ENCODE results near the gene AUTS2.

The AUTS2 gene

DNA sequence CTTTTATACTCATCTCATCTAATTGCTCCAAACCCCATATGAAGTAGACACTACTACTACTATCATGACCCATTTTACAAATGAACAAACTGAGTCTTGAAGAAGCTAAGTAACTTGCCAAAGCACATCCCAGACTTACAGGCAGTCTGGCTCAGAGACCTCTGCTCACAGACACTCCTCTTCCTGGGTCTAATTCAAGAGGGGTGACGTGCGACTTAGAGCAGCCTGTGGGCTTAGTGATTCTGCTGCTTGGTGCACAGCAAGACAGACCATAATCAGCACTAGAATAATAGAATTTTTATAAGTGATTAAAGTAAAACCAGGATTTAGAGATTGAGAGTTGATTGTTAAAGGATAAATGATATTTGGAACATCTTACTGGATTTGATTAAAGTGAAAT is 750.8 kb downstream of the AUTS2 start:
- H3K36me3 ChIP-seq (ENCODE audit: insufficient read depth, low read length): no peaks in the 10 kb centered on the region
- peaks cover 5% of the 10 kb centered on the region; the same call in 1 of the 2 replicates for H3K4me1 ChIP-seq (ENCODE audit: insufficient read depth, low read length)
- H3K4me3 ChIP-seq (ENCODE audit: low read length): no peak overlapping the region
- no peak overlapping the region for H3K9ac ChIP-seq (ENCODE audit: low read depth, low read length)
- H3K27me3 ChIP-seq (ENCODE audit: insufficient read depth, low read length): peaks cover 2% of the 10 kb centered on the region; the same call in 1 of the 2 replicates
- H3K27ac ChIP-seq (ENCODE audit: low read depth, low read length): no peak overlapping the region
- no peaks in the 10 kb centered on the region for H3K9me3 ChIP-seq (ENCODE audit: insufficient read depth, low read depth, low read length)
- 96% methylated on average over 2 of the region's 2 CpGs for WGBS

DNA sequence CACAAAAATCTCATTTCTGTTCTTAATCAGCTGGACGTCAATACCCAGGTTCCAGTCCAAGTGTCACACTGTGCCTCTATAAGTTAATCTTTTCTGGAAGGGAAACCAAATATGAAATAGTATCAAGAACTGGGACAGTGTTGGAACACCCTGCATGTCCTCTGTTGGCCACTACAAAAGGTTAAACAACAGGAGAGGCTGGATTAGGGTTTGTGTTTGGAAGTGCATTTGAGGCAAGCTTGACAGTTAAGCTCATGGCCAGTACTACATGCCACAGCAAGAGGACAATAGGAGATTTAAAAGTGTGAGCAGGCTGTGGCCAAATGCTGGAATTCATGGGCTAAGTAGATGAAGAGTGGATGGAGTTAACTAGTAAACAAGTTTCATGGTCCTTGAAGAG is 751.5 kb downstream of the AUTS2 start:
- H3K36me3 ChIP-seq (ENCODE audit: insufficient read depth, low read length): no peaks in the 10 kb centered on the region
- WGBS: 79% methylated on average over 1 of the region's 1 CpG
- peaks cover 2% of the 10 kb centered on the region; the same call in 1 of the 2 replicates for H3K27me3 ChIP-seq (ENCODE audit: insufficient read depth, low read length)
- no peaks in the 10 kb centered on the region for H3K9me3 ChIP-seq (ENCODE audit: insufficient read depth, low read depth, low read length)
- no peak overlapping the region for H3K4me3 ChIP-seq (ENCODE audit: low read length)
- H3K27ac ChIP-seq (ENCODE audit: low read depth, low read length): no peak overlapping the region
- no peak overlapping the region for H3K9ac ChIP-seq (ENCODE audit: low read depth, low read length)
- peaks cover 5% of the 10 kb centered on the region; the same call in 1 of the 2 replicates for H3K4me1 ChIP-seq (ENCODE audit: insufficient read depth, low read length)

DNA sequence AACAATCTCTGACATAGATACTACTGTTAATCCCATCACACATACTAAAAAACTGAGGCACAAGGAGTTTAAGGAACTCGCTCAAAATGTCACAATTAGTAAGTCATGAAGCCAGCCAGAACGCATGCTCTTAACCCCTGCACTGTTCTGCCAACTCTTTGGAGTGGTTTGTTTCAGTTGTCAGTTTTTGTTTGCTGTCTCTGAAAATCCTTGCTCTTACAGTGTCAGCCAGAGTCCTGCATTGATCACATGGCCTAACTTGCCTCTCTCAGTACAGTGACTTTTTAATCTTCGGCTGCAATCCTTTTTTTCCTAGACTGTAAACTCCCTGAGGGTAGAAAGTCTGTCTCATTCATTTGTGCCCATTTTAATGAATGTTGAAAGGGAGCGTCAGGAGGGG is 753.8 kb downstream of the AUTS2 start:
- Histone ChIP-seq H3K4me1 (ENCODE audit: insufficient read depth, low read length) (peaks cover 18% of the 10 kb centered on the region), H3K27ac (ENCODE audit: low read depth, low read length) (no peak overlapping the region), H3K9ac (ENCODE audit: low read depth, low read length) (no peak overlapping the region), H3K36me3 (ENCODE audit: insufficient read depth, low read length) (no peaks in the 10 kb centered on the region), H3K9me3 (ENCODE audit: insufficient read depth, low read depth, low read length) (no peaks in the 10 kb centered on the region), H3K4me3 (ENCODE audit: low read length) (no peak overlapping the region), H3K27me3 (ENCODE audit: insufficient read depth, low read length) (no peaks in the 10 kb centered on the region)
- 92% methylated on average over 4 of the region's 4 CpGs for WGBS

DNA sequence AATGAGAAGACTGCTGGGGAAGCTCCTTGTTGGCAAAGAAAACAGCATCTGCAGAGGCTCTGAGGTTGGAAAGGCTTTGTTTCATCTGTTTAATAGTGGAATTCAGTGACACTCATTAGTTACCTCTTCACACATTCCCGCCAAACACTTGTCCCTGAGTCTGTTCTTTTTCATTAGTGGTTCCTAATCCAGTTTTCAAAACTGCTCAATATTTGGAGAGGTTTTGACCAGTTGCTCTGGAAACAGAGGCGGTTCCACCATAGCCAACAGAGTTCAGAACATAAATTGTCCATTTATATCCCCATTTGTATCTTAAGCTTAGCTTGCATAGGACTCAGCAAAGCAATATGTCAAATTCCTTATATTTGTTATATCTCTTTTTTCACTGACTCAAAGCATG is 754.6 kb downstream of the AUTS2 start:
- 93% methylated on average over 2 of the region's 2 CpGs for WGBS
- Histone ChIP-seq H3K9ac (ENCODE audit: low read depth, low read length) (no peak overlapping the region), H3K9me3 (ENCODE audit: insufficient read depth, low read depth, low read length) (no peaks in the 10 kb centered on the region), H3K4me3 (ENCODE audit: low read length) (no peak overlapping the region), H3K27ac (ENCODE audit: low read depth, low read length) (no peak overlapping the region), H3K36me3 (ENCODE audit: insufficient read depth, low read length) (no peaks in the 10 kb centered on the region), H3K27me3 (ENCODE audit: insufficient read depth, low read length) (no peaks in the 10 kb centered on the region), H3K4me1 (ENCODE audit: insufficient read depth, low read length) (peaks cover 18% of the 10 kb centered on the region)

DNA sequence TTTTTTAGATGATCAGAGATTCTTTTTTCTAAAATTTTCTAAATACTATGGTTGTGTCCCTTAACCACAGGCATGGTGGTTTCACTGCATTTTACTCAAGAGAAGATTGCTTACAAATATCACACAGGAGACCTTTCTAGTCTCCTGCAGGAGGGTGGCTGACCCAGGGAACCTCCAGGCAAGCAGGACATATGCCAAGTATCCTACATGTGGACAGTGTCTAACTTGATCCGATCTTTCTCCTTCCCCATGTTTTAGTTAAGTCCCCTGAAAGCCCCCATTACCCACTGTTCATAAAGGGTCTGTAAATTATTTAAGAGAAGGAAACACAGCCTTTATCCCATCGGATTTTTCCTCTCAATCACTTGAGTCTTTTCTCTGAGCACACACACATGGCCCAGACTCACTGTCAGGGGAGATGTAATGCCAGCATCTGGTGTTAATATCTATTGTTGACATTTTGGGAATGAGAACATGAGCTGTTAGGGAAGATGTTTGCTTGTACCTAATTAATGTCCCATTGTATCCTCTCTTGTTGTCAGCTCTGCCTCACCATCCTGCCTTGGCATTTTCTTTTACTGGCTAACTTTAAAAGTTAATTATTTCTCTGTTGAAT is 755.2 kb downstream of the AUTS2 start:
- Histone ChIP-seq H3K4me3 (ENCODE audit: low read length) (no peak overlapping the region), H3K27me3 (ENCODE audit: insufficient read depth, low read length) (no peaks in the 10 kb centered on the region), H3K9ac (ENCODE audit: low read depth, low read length) (no peak overlapping the region), H3K36me3 (ENCODE audit: insufficient read depth, low read length) (no peaks in the 10 kb centered on the region), H3K9me3 (ENCODE audit: insufficient read depth, low read depth, low read length) (no peaks in the 10 kb centered on the region), H3K27ac (ENCODE audit: low read depth, low read length) (no peak overlapping the region), H3K4me1 (ENCODE audit: insufficient read depth, low read length) (peaks cover 18% of the 10 kb centered on the region)
- 100% methylated on average over 1 of the region's 2 CpGs for WGBS

DNA sequence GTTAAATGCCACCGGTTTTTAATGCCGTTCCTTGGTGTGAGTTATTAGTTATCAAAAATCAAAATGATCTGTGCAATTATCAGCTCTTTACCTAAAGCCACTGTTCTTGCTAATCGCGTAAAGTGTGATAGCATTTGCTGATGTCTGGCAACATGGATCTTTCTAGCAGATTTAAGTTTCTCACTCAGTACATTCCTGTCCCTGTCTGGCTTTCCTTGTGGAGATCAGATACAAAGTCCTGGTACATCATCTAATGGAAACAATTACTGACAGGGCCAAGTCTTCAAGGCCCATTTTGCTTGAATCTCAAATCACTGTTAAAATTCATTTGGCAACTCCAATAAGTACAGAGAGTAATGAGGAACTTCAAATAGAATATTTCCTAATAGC is 755.7 kb downstream of the AUTS2 start:
- no peak overlapping the region for H3K27ac ChIP-seq (ENCODE audit: low read depth, low read length)
- H3K9ac ChIP-seq (ENCODE audit: low read depth, low read length): no peak overlapping the region
- H3K4me3 ChIP-seq (ENCODE audit: low read length): no peak overlapping the region
- H3K9me3 ChIP-seq (ENCODE audit: insufficient read depth, low read depth, low read length): no peaks in the 10 kb centered on the region
- peaks cover 18% of the 10 kb centered on the region for H3K4me1 ChIP-seq (ENCODE audit: insufficient read depth, low read length)
- no peaks in the 10 kb centered on the region for H3K36me3 ChIP-seq (ENCODE audit: insufficient read depth, low read length)
- 100% methylated on average over 4 of the region's 4 CpGs for WGBS
- no peaks in the 10 kb centered on the region for H3K27me3 ChIP-seq (ENCODE audit: insufficient read depth, low read length)

DNA sequence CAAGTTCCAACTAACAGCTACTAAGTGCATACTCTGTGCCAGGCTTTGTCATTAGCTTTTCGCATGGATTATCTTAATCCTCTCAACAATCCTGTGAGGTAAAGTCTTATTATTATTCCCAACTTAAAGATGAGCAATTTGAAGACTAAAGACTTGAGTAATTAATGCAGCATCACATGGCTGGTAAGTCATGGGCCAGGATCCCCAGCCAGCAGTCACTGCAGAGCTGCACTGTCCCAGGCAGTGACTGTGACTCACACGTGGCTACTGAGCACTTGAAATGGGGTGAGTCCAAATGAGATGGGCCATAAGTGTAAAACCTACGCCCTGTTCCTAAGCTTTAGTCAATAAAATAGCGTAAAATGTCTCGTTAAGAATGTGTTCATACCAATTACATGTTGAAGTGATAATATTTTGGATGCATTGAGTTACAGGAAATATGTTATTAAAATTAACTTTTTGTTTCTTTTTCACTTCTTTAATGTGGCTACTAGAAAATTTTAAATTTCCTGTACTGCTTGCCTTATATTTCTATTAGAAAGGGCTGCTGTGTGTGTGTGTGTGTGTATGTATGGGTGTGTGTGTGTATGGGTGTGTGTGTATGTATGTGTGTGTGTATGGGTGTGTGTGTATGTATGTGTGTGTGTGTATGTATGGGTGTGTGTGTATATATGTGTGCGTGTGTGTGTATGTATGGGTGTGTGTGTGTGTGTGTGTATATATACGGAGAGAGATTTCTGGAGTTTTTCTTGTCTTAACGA is 756.3 kb downstream of the AUTS2 start:
- H3K9me3 ChIP-seq (ENCODE audit: insufficient read depth, low read depth, low read length): no peaks in the 10 kb centered on the region
- 91% methylated on average over 7 of the region's 8 CpGs for WGBS
- no peak overlapping the region for H3K4me3 ChIP-seq (ENCODE audit: low read length)
- H3K27me3 ChIP-seq (ENCODE audit: insufficient read depth, low read length): no peaks in the 10 kb centered on the region
- H3K36me3 ChIP-seq (ENCODE audit: insufficient read depth, low read length): no peaks in the 10 kb centered on the region
- H3K9ac ChIP-seq (ENCODE audit: low read depth, low read length): no peak overlapping the region
- peaks cover 18% of the 10 kb centered on the region for H3K4me1 ChIP-seq (ENCODE audit: insufficient read depth, low read length)
- H3K27ac ChIP-seq (ENCODE audit: low read depth, low read length): no peak overlapping the region

DNA sequence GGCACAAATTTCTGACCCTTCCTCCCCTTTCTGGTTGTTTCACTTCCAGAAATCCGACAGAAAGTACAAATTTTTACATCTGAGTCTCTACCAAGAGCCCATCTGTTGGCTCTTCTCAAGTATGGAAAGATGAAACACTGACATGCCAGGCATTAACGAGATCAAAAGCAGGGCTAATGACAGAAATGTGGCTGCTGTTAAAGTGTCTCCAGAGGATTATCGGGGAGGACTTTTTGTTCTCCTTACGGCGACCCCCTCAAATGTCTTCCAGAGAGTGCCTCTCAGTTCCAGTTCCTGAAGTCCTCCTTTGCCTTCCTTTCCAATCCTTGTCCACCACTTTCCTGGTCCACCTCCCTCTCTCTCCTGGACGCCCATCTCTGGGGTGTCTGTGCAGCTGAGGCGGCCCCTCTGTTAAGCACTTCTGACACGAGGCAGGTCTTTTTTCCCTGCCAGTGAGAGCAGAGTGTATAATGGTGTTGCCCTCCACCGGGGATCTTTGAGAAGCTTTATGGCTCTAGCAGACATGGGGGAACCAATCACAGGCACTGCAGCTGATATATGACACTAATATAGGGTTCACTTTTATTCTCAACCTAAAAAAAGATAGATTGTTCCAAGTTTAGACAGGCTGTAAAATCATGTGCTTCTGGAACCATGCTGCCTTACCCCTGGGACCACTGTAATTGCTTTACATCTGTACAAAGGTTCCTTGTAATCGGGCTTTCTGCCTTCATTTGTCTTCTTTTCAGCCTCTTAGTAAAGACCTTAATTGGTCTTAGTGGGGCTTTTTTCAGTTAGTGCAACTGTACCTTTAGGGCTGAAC is 757.1 kb downstream of the AUTS2 start:
- no peaks in the 10 kb centered on the region for H3K9me3 ChIP-seq (ENCODE audit: insufficient read depth, low read depth, low read length)
- H3K27ac ChIP-seq (ENCODE audit: low read depth, low read length): no peak overlapping the region
- no peaks in the 10 kb centered on the region for H3K36me3 ChIP-seq (ENCODE audit: insufficient read depth, low read length)
- H3K4me1 ChIP-seq (ENCODE audit: insufficient read depth, low read length): peaks cover 18% of the 10 kb centered on the region
- no peaks in the 10 kb centered on the region for H3K27me3 ChIP-seq (ENCODE audit: insufficient read depth, low read length)
- WGBS: 91% methylated on average over 10 of the region's 10 CpGs
- H3K4me3 ChIP-seq (ENCODE audit: low read length): no peak overlapping the region
- no peak overlapping the region for H3K9ac ChIP-seq (ENCODE audit: low read depth, low read length)

DNA sequence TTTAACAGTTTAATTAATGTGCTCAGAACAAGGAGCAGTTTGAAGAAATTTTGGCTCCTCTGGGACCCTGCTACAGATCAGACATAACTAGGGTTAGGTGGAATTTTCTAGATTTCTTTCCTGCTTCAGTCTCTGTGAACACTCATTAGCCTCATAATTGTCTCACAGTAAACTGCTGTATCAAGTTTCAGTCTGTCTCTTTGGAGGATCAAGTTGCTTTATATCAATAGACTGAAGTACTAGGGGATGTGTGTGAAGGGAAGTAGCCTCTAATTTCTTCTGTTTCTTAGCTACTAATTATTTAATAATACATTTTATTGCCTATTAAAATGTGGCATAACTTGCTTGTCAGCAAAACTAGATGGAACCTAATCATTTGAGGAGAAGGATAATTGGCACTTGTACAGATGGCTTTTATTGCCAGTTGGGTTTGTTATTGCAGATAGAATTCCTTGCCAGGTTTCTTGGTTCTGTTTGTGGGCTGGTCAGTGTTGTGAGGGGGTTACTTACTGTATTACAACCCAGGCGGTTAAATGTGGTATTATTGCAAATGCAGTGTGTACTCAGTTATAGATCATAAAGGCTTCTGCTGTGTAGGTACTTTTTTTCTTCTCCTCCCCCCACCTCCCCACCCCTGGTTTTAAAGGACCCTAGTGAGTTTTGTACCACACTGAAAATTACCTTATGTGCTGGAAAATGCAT is 758.0 kb downstream of the AUTS2 start:
- Histone ChIP-seq H3K4me3 (ENCODE audit: low read length) (no peak overlapping the region), H3K27ac (ENCODE audit: low read depth, low read length) (no peak overlapping the region), H3K9me3 (ENCODE audit: insufficient read depth, low read depth, low read length) (no peaks in the 10 kb centered on the region), H3K36me3 (ENCODE audit: insufficient read depth, low read length) (no peaks in the 10 kb centered on the region), H3K9ac (ENCODE audit: low read depth, low read length) (no peak overlapping the region), H3K4me1 (ENCODE audit: insufficient read depth, low read length) (peaks cover 18% of the 10 kb centered on the region), H3K27me3 (ENCODE audit: insufficient read depth, low read length) (no peaks in the 10 kb centered on the region)
- 100% methylated on average over 1 of the region's 1 CpG for WGBS

DNA sequence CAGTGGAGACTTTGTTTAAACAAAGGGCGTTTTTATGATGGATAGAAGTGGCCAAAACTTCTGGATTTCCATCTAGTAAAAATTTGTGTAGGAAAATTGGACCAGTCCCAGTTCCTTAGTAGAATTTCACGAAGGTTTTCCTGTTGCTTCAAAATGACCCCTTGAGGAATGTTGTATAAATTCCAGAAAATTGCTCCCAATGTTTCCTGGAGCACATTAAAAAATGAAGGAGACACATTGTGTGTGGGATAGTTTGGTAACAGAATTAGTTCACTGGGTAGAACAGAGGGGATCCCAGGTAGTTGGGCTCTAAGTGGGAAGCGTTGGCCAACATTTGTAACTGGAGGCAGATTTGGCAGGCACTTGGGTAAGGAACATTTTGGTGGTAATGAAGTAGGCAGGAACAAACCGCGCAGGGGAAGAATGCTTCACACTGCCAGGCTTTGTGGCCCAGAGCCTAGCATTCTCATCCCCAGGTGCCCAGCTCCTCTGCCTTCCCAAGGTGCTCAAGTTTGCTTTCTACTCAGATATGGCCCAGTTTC is 758.6 kb downstream of the AUTS2 start:
- no peak overlapping the region for H3K9ac ChIP-seq (ENCODE audit: low read depth, low read length)
- no peaks in the 10 kb centered on the region for H3K27me3 ChIP-seq (ENCODE audit: insufficient read depth, low read length)
- no peak overlapping the region for H3K27ac ChIP-seq (ENCODE audit: low read depth, low read length)
- no peak overlapping the region for H3K4me3 ChIP-seq (ENCODE audit: low read length)
- H3K36me3 ChIP-seq (ENCODE audit: insufficient read depth, low read length): no peaks in the 10 kb centered on the region
- H3K9me3 ChIP-seq (ENCODE audit: insufficient read depth, low read depth, low read length): no peaks in the 10 kb centered on the region
- peaks cover 18% of the 10 kb centered on the region for H3K4me1 ChIP-seq (ENCODE audit: insufficient read depth, low read length)
- WGBS: 94% methylated on average over 5 of the region's 5 CpGs
